Fibroblast of mammary gland (primary cell): ENCODE results near the gene BCL11B.

Source experiments
- DNase-seq: peaks from one replicate; pipeline ENCODE4 v3.0.0-alpha.2; 2010; ENCODE audit warnings: low read depth
- H3K4me3 ChIP-seq: 2 replicates; pipeline ENCODE4 v1.5.1; 2011; ENCODE audit warnings: low read depth, mild to moderate bottlenecking, low read length, moderate library complexity; ENCODE audit not compliant: control insufficient read depth
- TF ChIP-seq, protein P1 (sequence below): conservative IDR thresholded peaks from 2 replicates; pipeline ENCODE4 v1.5.1; 2011; ENCODE audit warnings: low read depth, low read length, inconsistent platforms; ENCODE audit not compliant: control insufficient read depth, insufficient read depth

Gene BCL11B

DNA sequence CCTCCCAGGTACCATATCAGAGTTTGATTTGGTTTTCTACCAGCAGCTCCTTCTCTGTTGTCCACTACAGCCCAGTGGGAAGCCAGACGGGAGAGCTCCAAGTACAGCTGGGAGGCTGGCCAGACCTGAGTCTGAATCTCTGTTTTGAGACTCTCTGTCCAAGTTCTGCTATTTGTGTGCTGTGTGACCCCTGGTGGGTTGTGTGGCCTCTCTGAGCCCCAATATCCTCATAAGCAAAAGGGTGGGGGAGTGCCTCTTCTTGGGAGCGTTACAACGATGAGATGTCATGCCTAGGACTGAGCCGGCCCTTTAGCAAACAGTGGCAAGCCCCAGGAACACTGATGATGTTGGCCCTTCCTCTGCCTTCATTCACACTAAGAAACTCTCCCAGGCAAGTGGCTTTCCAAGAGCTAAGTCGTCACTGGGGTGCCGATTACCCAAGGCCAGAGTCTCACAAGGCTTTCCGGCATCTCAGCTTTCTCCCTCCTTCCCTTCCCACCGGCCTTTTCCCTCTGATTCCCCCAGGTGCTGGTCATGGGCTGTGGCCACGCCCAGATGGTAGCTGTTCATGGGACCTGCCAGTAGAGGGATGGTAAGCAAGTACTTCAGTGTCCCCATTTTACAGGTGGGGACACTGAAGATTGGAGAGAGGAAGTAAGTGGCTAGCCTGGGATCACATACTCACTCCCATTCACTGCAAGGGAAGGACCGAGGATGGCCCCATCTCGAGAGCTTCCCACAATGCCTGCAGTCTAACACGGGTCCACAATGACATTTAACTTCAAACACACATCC is 47.7 kb downstream of the BCL11B start:
- TF ChIP-seq, protein P1, sequence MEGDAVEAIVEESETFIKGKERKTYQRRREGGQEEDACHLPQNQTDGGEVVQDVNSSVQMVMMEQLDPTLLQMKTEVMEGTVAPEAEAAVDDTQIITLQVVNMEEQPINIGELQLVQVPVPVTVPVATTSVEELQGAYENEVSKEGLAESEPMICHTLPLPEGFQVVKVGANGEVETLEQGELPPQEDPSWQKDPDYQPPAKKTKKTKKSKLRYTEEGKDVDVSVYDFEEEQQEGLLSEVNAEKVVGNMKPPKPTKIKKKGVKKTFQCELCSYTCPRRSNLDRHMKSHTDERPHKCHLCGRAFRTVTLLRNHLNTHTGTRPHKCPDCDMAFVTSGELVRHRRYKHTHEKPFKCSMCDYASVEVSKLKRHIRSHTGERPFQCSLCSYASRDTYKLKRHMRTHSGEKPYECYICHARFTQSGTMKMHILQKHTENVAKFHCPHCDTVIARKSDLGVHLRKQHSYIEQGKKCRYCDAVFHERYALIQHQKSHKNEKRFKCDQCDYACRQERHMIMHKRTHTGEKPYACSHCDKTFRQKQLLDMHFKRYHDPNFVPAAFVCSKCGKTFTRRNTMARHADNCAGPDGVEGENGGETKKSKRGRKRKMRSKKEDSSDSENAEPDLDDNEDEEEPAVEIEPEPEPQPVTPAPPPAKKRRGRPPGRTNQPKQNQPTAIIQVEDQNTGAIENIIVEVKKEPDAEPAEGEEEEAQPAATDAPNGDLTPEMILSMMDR = no peak
- H3K4me3 ChIP-seq = no peak overlapping the region

DNA sequence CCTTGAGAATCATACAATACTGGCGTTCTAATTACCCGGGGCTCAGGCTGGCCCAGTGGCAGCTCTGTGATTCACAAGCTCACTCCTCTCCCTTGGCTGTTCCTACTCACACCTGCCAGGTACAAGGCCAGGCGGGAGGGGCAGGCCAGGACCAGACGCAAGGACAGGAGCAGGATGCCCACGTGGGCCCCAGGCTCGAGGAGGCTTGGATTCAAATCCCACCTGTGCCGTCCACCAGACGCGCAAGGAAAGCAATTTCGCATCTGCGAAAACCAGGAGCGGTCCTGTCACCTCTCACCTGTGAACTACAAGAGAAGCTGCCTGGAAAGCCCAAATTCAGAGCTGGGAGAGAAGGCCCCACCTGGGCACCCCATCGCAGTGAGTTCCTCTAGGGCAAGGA is 50.6 kb downstream of the BCL11B start:
- no peak overlapping the region for H3K4me3 ChIP-seq
- DNase-seq = no peak
- TF ChIP-seq, protein P1 = no peak

More for the DNA sequence above, 47.7 kb downstream of the BCL11B start:
- DNase-seq = no peak

DNA sequence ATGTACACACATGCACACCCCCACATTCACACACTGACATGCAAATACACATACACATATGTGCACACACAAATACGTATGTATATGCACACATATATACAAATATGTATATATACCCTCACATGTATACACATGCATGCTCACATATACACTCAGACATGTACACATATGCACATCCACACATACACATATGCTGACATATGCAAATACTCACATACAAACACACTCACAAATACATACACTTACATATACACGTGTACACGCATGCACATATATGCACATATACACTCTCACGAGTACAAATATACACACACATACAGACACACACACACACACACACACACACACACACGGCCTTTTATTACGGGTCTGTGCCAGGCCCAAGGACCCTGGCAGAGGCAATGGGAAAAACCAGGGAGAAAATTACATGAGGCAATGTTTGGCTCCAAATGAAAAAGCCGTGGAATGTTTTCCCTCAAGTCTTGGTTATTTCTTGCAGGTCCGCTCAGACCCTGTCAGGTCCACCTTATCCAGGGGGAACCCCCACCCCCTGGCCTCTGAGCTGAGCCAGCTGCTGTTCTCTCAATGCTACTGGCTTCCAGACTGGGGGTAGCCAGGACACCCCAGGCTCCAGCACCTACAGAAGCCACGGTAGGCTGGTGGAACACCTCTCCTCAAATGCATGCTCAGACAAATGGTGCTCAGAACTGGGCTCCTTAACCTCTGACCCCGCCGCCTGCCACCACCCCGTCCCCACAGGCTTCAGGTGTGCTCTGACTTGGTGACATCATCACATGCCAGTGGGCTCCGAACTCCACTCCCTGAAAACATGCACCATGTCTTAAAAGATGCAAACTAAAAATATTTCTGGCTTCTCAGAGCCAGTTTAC is 54.7 kb downstream of the BCL11B start:
- TF ChIP-seq, protein P1 = no peak
- no peak overlapping the region for H3K4me3 ChIP-seq
- no peak for DNase-seq

DNA sequence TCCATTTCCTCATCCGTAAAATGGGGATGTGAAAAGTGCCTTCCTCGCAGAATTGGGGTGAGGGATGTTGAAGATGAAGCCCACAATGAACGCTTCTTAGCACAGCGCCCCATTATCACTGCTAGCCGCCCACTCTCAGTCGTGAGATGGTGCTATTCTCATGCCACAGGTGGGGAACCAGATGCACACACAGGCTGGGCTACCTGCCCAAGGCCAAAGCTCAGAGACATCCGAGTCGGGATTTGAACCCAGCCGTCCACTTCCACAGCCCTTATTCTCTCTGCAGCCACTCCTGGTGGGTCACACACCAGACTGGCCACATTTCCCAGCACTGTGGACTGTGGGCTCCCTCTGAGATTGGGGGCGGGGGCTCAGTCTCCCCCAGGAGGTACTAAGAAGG is 55.8 kb downstream of the BCL11B start:
- no peak for DNase-seq
- H3K4me3 ChIP-seq = no peak overlapping the region
- TF ChIP-seq, protein P1 = no peak

DNA sequence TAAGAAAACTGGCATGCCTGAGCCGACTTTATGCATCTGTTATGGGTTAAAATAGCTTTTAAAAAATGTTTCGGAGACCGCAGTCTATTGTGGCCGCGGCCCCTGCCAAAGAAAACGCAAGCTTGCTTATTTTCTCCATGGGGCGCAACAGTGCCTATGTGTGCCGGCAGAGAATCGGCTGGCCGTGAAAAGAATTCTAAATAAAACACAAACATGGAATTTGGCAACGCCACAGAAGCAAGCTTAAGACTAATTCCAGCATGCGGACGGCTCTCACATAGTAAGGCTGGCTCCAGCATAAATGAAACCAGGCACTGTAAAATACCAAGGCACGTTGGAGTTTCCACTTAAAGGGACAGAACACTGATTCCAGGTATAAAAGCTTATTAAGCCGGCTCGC is 56.7 kb downstream of the BCL11B start:
- TF ChIP-seq, protein P1 = no peak
- H3K4me3 ChIP-seq = no peak overlapping the region
- DNase-seq = peak; percentile 2

DNA sequence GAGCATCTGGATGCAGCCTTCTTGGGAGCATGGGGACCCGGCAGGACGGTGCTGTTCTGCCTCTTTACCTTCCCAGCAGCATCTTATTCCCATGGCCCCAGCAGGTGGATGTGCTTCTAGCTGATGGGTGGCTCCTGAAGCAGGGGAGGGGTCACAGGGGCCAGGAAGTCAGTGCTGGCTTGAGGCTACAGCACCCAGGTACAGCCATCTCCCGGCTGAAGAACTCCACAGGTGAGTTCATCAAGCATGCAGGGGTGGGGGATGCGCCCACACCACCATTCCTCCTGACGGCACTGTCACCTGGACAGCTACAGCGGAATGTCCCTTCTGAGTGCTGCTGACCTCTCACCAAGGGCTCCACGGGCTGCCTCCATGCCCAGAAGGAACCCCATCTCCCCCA is 57.3 kb downstream of the BCL11B start:
- no peak for DNase-seq
- H3K4me3 ChIP-seq = no peak overlapping the region
- TF ChIP-seq, protein P1 = no peak
